K562 (cell line): Measurements from ENCODE around the gene CNKSR2. TPM values are rescaled to one million over a fixed set of nuclear protein-coding genes. Genes with fewer than 3 reads are reported as not detected.

Experiments
- ESRRA ChIP-seq: fragments of 450-650 bp; IDR thresholded peaks from 2 replicates; pipeline ENCODE4 v1.6.1; 2014; ENCODE audit warnings: low read depth, mild to moderate bottlenecking, moderate library complexity, borderline replicate concordance
- ETV5 ChIP-seq: sonication (generic); formaldehyde crosslinking; IDR thresholded peaks from 2 replicates; pipeline ENCODE4 v1.4.0; 2020; ENCODE audit warnings: low read depth, mild to moderate bottlenecking, missing genetic modification reagents
- HDAC6 ChIP-seq: IDR thresholded peaks from 2 replicates; pipeline ENCODE4 v1.6.1; 2012; ENCODE audit warnings: low read depth, mild to moderate bottlenecking, control low read depth, inconsistent platforms, low read length, moderate library complexity
- MCM2 ChIP-seq: fragments of 450-650 bp; IDR thresholded peaks from 2 replicates; pipeline ENCODE4 v1.6.1; 2017; ENCODE audit warnings: low read depth, mild to moderate bottlenecking
- NCOA4 ChIP-seq: fragments of 450-650 bp; IDR thresholded peaks from 2 replicates; pipeline ENCODE4 v1.6.1; 2018; ENCODE audit warnings: mild to moderate bottlenecking; ENCODE audit not compliant: partially characterized antibody
- POLR2AphosphoS2 ChIP-seq: IDR thresholded peaks from 2 replicates; pipeline ENCODE4 v1.6.1; 2012; ENCODE audit warnings: low read length, improper control_type of control experiment
- ZFPM2 ChIP-seq: fragments of 250-450 bp; sonication (Bioruptor Pico); IDR thresholded peaks from 2 replicates; pipeline ENCODE4 v1.5.1; 2022; ENCODE audit warnings: mild to moderate bottlenecking
- polyA plus RNA-seq, 8 experiments: library from polyadenylated mRNA; depleted of rRNA in 4 of 8; stranded (reverse) in 5 of 8; unstranded in 3 of 8; fragments of >200 nt; fragmentation: Nextera tagmentation in 2 of 8; fragmentation: Illumina TruSeq in 1 of 8; extraction: Ambion mirVana in 2 of 8; extraction: Trizol in 1 of 8; gene quantifications; 2 replicates each; pipeline versions ENCODE4 v1.2.1 to v1.2.3, GENCODE V29; 2011 to 2014; ENCODE audit warnings: inconsistent platforms in 1 of 8, missing spikeins in 1 of 8
- total RNA-seq, 7 experiments: library from RNA; depleted of rRNA in 6 of 7; stranded (reverse); fragments of >200 nt in 6 of 7; fragmentation: Illumina TruSeq in 2 of 7; extraction: Trizol in 2 of 7; gene quantifications; 2 replicates each; pipeline versions ENCODE4 v1.2.1 to v1.2.3, GENCODE V29; 2011 to 2021; ENCODE audit warnings: low replicate concordance in 1 of 7
- TF ChIP-seq, protein P1 (sequence below): fragments of 450-650 bp; IDR thresholded peaks from 2 replicates; pipeline ENCODE4 v1.6.1; 2017; ENCODE audit warnings: antibody characterized with exemption, mild to moderate bottlenecking
- TF ChIP-seq, protein P2 (sequence below): fragments of 450-650 bp; formaldehyde crosslinking; IDR thresholded peaks from 2 replicates; pipeline ENCODE4 v1.4.0; 2022; ENCODE audit warnings: missing genetic modification characterization

Gene CNKSR2
- total and polyA plus RNA-seq, 9 of the 15 experiments (the other 6 are each of a cell fraction or from before 2014, with no cell fraction given): not detected

DNA sequence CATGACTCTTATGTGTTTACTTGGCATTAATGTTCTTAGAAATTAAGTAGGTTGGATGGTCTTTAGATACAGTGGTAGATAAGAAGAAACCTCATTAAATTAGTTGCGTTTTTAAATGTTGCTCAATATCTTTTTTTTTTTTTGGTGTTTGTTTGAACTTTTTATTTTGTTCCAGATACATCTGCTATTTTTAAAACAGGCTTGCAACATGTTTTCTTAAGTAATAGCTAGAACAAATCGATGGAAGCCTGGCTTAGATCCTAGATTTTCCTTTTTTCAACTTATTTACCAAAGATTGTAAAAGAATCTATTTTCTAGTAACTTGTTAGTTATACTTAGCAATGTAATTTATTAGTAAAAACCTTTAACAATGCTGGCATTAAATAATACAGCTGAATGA, 9.3 kb downstream of the CNKSR2 start (continued):
- TF ChIP-seq, protein P1, sequence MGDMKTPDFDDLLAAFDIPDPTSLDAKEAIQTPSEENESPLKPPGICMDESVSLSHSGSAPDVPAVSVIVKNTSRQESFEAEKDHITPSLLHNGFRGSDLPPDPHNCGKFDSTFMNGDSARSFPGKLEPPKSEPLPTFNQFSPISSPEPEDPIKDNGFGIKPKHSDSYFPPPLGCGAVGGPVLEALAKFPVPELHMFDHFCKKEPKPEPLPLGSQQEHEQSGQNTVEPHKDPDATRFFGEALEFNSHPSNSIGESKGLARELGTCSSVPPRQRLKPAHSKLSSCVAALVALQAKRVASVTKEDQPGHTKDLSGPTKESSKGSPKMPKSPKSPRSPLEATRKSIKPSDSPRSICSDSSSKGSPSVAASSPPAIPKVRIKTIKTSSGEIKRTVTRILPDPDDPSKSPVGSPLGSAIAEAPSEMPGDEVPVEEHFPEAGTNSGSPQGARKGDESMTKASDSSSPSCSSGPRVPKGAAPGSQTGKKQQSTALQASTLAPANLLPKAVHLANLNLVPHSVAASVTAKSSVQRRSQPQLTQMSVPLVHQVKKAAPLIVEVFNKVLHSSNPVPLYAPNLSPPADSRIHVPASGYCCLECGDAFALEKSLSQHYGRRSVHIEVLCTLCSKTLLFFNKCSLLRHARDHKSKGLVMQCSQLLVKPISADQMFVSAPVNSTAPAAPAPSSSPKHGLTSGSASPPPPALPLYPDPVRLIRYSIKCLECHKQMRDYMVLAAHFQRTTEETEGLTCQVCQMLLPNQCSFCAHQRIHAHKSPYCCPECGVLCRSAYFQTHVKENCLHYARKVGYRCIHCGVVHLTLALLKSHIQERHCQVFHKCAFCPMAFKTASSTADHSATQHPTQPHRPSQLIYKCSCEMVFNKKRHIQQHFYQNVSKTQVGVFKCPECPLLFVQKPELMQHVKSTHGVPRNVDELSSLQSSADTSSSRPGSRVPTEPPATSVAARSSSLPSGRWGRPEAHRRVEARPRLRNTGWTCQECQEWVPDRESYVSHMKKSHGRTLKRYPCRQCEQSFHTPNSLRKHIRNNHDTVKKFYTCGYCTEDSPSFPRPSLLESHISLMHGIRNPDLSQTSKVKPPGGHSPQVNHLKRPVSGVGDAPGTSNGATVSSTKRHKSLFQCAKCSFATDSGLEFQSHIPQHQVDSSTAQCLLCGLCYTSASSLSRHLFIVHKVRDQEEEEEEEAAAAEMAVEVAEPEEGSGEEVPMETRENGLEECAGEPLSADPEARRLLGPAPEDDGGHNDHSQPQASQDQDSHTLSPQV: no peak
- TF ChIP-seq ESRRA (no peak), ETV5 (CRISPR knock-in tag) (no peak), POLR2AphosphoS2 (no peak), NCOA4 (no peak), HDAC6 (no peak), ZFPM2 (CRISPR knock-in tag) (no peak), MCM2 (no peak)
- TF ChIP-seq, protein P2, sequence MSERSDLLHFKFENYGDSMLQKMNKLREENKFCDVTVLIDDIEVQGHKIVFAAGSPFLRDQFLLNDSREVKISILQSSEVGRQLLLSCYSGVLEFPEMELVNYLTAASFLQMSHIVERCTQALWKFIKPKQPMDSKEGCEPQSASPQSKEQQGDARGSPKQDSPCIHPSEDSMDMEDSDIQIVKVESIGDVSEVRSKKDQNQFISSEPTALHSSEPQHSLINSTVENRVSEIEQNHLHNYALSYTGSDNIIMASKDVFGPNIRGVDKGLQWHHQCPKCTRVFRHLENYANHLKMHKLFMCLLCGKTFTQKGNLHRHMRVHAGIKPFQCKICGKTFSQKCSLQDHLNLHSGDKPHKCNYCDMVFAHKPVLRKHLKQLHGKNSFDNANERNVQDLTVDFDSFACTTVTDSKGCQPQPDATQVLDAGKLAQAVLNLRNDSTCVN (CRISPR knock-in tag): no peak
